Measurements from ENCODE around the gene OTUD1. TPM values are rescaled to one million over a fixed set of nuclear protein-coding genes. Genes with fewer than 3 reads are reported as not detected.

OTUD1 gene
- total RNA-seq, 1 experiment from 2014 or later, result 3.8 TPM

DNA sequence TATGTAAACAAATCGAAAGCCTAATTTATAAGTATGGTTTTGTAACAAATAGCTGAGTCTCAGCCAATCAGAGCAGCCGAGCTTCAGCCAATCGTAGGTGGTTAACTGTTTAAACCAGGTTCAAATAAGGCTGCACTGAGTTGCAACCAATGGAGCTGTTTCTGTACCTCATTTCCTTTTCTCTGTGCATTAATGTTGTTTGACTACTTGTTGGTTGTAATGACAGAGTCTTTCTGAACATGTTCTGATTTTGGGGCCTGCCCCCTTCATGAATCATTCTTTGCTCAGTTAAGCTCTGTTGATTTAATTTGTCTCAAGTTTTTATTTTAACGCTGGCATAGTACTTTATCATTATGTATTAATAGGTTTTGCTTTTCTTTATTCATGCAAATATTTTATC lies 14.6 kb downstream of the OTUD1 start:
- Histone ChIP-seq H3K4me1 (ENCODE audit: insufficient read depth, low read length) (peaks cover 16% of the 10 kb centered on the region; the same call in 1 of the 2 replicates), H2BK12ac (ENCODE audit: insufficient read length, low read depth, low read length) (no peak overlapping the region), H2BK120ac (ENCODE audit: low read depth, low read length, poor library complexity, severe bottlenecking) (no peak overlapping the region), H3K23ac (ENCODE audit: insufficient read length, low read depth, low read length) (no peak overlapping the region), H2BK5ac (ENCODE audit: insufficient read length, low read length) (no peak overlapping the region), H4K5ac (ENCODE audit: insufficient read length, low read depth, low read length) (no peak overlapping the region), H2BK15ac (ENCODE audit: low read depth, low read length) (no peak overlapping the region), H3K27ac (ENCODE audit: insufficient read length, low read depth, low read length) (no peak overlapping the region), H3K79me2 (ENCODE audit: insufficient read depth, low read length) (no peaks in the 10 kb centered on the region), H2BK20ac (ENCODE audit: low read depth, low read length, poor library complexity, severe bottlenecking) (no peak overlapping the region), H3K9ac (ENCODE audit: extremely low read depth, insufficient read length, low read length) (no peak overlapping the region), H3T11ph (ENCODE audit: low read length) (no peak overlapping the region), H2AFZ (ENCODE audit: low read length) (no peak overlapping the region), H2AK5ac (ENCODE audit: insufficient read length, low read length) (no peak overlapping the region), H3K23me2 (ENCODE audit: insufficient read length, low read depth, low read length, poor library complexity, severe bottlenecking) (peaks cover 3% of the 10 kb centered on the region), H3K4ac (ENCODE audit: low read depth, low read length) (no peak overlapping the region), H4K91ac (ENCODE audit: insufficient read length, low read depth, low read length) (no peak overlapping the region), H3K27me3 (ENCODE audit: insufficient read depth, low read length) (no peaks in the 10 kb centered on the region), H3K9me3 (ENCODE audit: control insufficient read depth, low read depth, low read length) (no peaks in the 10 kb centered on the region), H4K8ac (replicated peaks; ENCODE audit: insufficient read length, low read depth, low read length) (no peak overlapping the region), H3K18ac (ENCODE audit: insufficient read length, low read depth, low read length) (no peak overlapping the region), H3K79me1 (ENCODE audit: insufficient read depth, low read depth, low read length, poor library complexity, severe bottlenecking) (no peaks in the 10 kb centered on the region), H4K20me1 (ENCODE audit: control insufficient read depth, insufficient read depth, insufficient read length) (no peaks in the 10 kb centered on the region), H3K56ac (ENCODE audit: insufficient read length, low read depth, low read length) (no peak overlapping the region), H3K4me2 (ENCODE audit: insufficient read depth, insufficient read length, low read length) (no peak overlapping the region), H3K14ac (ENCODE audit: insufficient read depth, low read length) (no peak overlapping the region)
- Mint-ChIP-seq H3K4me3 (no peak overlapping the region), H3K27me3 (ENCODE audit: low read depth) (0 out of 2 replicates have a peak, but pooled peaks cover 2% of the 10 kb centered on the region), H3K27ac (no peak overlapping the region), H3K36me3 (ENCODE audit: insufficient read depth in 1 of 3, low read depth in 3 of 3) (no peaks in the 10 kb centered on the region), H3K4me1 (peaks cover 28 to 35% of the 10 kb centered on the region in 2 experiments), H3K9me3 (no peaks in the 10 kb centered on the region)
- TF ChIP-seq, protein P1, sequence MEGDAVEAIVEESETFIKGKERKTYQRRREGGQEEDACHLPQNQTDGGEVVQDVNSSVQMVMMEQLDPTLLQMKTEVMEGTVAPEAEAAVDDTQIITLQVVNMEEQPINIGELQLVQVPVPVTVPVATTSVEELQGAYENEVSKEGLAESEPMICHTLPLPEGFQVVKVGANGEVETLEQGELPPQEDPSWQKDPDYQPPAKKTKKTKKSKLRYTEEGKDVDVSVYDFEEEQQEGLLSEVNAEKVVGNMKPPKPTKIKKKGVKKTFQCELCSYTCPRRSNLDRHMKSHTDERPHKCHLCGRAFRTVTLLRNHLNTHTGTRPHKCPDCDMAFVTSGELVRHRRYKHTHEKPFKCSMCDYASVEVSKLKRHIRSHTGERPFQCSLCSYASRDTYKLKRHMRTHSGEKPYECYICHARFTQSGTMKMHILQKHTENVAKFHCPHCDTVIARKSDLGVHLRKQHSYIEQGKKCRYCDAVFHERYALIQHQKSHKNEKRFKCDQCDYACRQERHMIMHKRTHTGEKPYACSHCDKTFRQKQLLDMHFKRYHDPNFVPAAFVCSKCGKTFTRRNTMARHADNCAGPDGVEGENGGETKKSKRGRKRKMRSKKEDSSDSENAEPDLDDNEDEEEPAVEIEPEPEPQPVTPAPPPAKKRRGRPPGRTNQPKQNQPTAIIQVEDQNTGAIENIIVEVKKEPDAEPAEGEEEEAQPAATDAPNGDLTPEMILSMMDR (conservative IDR thresholded peaks at IDR 0.05), result no peak
- WGBS (ENCODE audit: extremely low coverage, insufficient read length, low lambda C conversion rate), result no CpG with 5 or more reads among the region's 4 CpGs
- DNase-seq, result no peak
